Caki2 (cell line): Measurements from ENCODE around the gene TBC1D22A. TPM values are rescaled to one million over a fixed set of nuclear protein-coding genes. Genes with fewer than 3 reads are reported as not detected.
A peak's percentile ranks its signal among the peaks of the same experiment; 100 is the strongest.

Source experiments
- DNase-seq: peaks from one replicate; pipeline ENCODE4 v3.0.0-alpha.2; 2015; ENCODE audit warnings: low read depth
- in situ Hi-C: cut with HindIII; loops from 2 replicates; pipeline ENCODE4 v1.10.0; 2016; ENCODE audit warnings: low sequenced_read_pairs, low pct_unique_long_range_greater_than_20kb, mixed read lengths
- total RNA-seq: library from RNA; depleted of rRNA; stranded (reverse); fragments of >200 nt; shearing (Covaris generic); gene quantifications from 2 replicates; pipeline ENCODE4 v1.2.3, GENCODE V29; 2014; ENCODE audit warnings: low replicate concordance

TBC1D22A gene
- total RNA-seq, 1 experiment from 2014 or later, result 15.0 TPM

DNA sequence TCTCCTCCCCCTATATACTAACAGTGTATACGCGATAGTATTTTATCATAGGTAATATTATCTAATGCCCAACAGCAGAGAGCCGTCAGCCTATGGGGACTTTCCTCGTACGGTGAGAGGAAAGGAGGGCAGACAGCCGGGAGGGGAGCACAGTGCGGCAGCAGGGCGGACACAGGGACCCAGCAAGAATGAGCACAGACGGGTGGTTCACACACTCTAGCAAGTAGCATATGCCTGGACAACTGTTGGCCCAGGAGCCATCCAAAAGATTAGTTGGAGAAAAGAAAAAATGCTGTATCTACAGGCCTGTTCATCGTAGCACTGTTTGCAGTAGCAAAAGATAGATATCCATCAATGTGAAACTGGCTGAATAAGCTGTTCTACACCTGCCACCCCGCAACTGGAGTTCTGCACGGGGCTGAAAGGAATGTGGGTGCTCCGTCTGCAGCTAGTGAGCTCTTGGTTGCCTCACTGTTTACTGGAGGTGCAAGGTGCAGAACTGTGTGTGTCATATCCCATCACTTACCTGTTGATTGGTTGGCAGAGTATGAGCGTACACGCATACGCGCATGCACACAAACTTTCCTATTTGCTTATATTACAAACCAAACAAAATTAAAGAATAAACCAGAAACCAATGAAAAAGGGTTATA, 324.3 kb downstream of the TBC1D22A start:
- no peak for DNase-seq

DNA sequence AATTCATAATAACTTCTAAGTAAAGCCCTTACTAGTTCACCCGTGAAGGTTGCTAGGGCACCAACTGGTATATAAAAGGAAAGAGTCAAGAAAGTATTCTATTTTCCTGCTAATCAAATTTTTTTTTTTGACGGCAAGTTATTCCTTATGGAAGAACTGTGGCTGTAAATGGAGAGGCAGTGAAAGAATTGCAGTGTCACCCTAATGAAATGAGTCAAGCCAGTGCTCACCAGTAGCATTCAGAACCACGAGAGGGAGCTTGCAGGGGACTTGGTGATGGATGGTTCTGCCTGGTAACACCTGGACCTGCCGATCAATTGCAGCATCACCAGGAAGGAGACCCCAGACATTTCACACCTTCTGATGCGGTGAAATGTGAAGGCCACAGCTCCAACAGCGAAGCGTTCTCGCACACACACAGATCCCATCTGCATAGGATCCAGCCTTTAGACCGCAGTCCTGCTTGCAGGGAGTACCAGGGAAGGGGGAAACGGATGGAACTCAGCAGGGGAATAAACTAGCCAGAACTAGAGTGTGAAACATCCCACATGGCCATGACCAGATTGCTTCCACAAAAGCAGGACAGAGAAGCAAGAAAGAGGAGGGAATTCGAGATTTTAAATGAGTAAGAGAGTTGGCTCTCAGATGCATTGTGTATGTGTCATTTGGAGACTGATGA, 326.2 kb downstream of the TBC1D22A start:
- in situ Hi-C loops, result no loop called here
- DNase-seq, result no peak

More for the DNA sequence above, 324.3 kb downstream of the TBC1D22A start:
- in situ Hi-C loops, result no loop called here

- no peak for DNase-seq
- in situ Hi-C loops, result no loop called here
These were observed 326.9 kb downstream of the TBC1D22A start for GRCh38 chr22:47089374-47089773.

DNA sequence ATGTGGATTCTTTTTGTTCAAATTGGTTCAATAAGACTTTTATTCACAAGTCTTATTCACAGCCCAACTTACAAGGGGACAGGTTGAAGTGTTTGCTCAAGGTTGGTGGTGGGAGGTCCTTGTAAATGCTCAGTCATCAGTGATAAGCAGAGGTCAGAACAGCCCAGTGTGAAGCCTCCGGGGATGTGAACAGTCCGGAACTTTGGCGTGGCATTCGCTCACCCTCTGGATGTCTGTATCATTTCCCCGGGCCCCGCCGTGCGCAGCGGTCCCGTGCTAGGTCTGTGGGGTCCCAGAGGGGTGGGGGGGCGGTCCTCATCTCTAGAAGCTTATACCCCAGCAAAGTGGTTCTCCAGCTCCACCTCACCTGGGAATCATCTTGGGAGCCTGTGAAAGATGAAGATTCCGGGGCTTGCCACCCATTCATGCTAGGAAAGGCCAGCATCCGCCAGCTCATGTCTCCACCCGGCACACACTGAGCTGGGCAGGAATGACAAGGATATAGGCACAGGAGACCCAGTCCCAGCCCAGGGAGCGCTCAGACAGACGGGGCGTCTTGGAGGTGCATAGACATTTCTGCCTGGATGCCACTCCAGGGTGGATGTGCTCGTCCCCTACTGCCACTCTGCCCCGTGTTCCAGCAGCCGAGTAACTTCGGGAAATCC, 327.5 kb downstream of the TBC1D22A start:
- no peak for DNase-seq
- in situ Hi-C loops, result no loop called here

DNA sequence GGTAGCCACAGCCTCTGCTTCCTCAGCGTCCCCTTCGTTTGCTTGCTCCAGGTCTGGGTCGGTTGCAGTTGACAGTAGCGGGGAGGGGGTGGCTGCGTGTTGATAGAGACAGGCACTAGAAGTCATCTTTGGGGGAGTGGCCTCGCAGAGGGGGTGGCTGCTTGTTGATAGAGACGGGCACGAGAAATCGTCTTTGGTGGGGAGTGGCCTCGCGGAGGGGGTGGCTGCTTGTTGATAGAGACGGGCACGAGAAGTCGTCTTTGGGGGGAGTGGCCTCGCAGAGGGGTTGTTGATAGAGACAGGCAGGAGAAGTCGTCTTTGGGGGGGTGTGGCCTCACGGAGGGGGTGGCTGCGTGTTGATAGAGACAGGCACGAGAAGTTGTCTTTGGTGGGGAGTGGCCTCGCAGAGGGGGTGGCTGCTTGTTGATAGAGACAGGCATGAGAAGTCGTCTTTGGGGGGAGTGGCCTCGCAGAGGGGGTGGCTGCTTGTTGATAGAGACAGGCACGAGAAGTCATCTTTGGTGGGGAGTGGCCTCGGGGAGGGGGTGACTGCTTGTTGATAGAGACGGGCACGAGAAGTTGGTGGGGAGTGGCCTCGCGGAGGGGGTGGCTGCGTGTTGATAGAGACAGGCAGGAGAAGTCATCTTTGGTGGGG, 328.3 kb downstream of the TBC1D22A start:
- in situ Hi-C loops, result no loop called here

DNA sequence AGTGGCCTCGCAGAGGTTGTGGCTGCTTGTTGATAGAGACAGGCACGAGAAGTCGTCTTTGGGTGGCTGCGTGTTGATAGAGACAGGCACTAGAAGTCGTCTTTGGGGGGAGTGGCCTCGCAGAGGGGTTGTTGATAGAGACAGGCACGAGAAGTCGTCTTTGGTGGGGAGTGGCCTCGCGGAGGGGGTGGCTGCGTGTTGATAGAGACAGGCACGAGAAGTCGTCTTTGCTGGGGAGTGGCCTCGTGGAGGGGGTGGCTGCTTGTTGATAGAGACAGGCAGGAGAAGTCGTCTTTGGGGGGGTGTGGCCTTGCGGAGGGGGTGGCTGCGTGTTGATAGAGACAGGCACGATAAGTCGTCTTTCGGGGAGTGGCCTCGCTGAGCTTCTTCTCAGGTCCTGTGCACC, 328.8 kb downstream of the TBC1D22A start:
- in situ Hi-C loops, result no loop called here

More for the DNA sequence above, 328.3 kb downstream of the TBC1D22A start:
- no peak for DNase-seq

DNA sequence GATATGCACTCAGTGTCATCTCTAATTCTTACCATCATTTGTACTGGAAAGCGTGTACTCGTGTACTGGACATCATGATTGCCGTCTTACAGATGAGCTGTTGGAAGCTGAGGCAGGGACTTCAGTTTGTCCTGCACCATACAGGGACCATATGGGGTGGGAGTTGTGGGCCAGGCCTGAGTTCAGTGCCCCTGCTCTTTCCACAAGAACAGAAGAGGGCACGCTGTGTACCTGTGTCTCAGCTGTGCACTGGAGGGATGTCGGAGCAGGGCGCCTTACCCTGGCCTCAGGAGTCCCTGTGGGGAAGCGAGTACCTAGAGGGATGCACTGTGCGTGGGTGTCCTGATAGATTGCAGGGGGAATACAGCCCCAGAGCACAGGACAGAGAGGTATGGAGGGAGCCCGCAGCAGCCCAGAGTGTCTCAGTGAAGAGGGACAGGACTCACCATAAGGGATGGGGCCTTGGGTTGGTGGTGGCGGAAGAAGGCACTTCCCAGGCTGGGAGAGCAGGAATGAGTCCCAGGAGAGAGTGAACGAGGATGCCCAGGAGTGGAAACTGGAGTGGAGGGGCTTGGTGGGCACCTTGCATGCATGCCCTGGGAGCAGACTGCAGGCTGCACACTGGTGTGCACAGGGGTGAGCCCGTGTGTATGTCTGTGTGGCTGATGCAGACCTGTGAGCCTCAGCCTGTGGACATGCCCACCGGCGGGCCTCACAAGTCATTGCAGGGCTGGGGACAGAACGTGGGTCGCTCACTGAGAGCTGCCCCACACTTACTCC, 329.7 kb downstream of the TBC1D22A start:
- in situ Hi-C loops, result no loop called here
- DNase-seq, result no peak

More for the DNA sequence above, 328.8 kb downstream of the TBC1D22A start:
- DNase-seq, result no peak

- in situ Hi-C loops, result no loop called here
- DNase-seq, result peak; percentile 14
These were observed 330.5 kb downstream of the TBC1D22A start for GRCh38 chr22:47092896-47093311.

DNA sequence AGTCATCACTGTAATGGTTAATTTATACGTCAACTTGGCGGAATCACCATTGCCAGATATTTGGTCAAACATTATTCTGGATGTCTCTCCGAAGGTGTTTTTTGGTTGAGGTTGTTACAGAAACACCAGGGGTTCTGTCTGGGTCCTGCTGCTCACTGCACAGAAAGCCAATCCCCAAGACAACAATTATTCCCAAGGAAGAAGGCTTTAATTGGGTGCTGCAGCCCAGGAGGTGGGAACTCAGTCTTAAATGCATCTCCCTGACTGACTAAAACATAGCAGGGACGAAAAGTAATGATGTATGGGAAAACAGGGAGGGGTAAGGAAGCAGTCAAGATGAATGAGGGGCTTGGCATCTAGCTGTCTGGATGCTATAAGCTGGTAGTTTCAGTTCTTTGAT, 331.3 kb downstream of the TBC1D22A start:
- in situ Hi-C loops, result no loop called here
- no peak for DNase-seq

DNA sequence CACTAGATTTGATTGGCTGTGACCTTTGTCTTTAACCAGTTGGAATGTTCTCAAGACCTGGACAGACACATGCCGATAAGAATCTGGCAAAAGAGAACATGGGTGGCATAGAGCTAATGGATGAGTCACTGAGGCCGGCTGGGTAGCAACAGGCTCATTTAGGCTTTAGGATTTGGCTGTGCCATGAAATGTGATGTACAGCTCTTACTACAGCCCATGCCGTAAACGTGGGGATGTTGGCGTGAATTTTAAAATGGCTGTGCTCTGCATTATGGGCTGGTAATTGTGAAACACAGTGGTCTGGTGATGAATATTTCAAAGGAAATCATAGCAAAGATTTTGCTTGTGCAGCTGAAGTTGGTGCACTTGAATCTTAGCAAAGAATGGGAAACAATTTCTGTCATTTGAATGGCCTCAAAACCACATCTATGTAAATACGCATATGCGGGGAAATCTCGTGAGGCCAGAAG, 332.4 kb downstream of the TBC1D22A start:
- in situ Hi-C loops, result no loop called here
- no peak for DNase-seq

- in situ Hi-C loops, result no loop called here
- no peak for DNase-seq
These were observed 333.1 kb downstream of the TBC1D22A start for GRCh38 chr22:47095395-47096122.

DNA sequence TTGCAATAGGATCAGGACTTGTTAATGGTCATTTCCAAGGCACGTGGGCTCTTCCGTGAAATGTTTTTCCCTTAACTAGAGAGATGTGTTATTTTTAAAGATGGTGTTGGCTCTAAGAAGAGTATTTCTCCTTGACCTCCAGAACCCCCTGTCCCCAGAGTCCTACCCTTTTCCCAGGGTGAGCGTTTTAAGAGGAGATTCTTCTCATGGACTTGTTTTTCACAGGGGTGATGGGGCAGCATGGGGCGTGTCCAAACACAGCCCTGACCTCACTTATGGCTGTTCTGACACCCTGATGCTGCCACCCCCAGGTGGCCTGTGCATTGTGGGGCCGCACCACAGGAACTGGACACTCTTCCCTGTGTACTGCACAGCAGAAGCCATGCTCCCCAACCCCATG, 335.7 kb downstream of the TBC1D22A start:
- in situ Hi-C loops, result no loop called here

GRCh38 chr22:47098554-47098953, 336.1 kb downstream of the TBC1D22A start:
- in situ Hi-C loops, result no loop called here
- DNase-seq, result no peak

More for the DNA sequence above, 335.7 kb downstream of the TBC1D22A start:
- no peak for DNase-seq

DNA sequence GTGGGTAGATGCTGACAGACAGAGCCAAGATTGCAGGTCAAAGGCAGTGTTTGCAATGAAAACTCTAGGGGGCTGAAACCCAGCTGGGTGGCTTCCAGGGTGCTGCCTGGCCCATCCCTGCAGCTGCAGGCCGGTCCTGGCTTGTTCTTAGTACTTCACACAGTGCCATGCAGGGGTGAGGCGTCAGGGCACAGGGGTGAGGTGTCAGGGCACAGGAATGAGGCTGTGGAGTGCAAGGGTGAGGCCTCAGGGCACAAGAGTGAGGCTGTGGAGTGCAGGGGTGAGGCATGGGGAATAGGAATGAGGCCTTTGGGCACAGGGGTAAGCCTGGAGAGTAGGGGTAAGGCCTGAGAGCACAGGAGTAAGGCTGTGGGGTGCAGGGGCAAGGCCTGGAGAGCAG, 337.6 kb downstream of the TBC1D22A start:
- DNase-seq, result no peak
- in situ Hi-C loops, result no loop called here

GRCh38 chr22:47100646-47101200, 338.3 kb downstream of the TBC1D22A start:
- in situ Hi-C loops, result no loop called here
- no peak for DNase-seq

- no peak for DNase-seq
- in situ Hi-C loops, result no loop called here
These were observed 339.0 kb downstream of the TBC1D22A start for GRCh38 chr22:47101321-47101885.

DNA sequence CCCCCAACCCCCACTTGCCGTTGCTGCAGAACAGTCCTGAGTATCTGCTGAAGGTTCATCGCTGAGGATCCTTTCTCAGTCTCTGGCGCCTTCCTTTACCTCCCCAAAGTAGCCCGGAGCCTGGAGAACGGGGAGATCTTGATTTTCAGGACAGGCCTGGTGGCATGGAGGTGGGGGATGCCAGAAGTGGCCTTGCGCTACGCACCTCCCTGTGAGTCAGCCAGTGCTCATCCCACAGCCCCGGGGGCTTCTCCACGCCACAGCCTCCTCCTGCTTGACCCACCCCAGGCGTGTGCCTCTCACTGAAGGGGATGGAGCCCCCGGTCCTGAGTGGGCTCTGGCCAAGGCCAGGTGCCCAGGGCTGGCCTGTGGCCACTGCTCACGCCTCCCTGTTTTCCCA, 339.6 kb downstream of the TBC1D22A start:
- in situ Hi-C loops, result no loop called here
- no peak for DNase-seq
